Bladder microvascular endothelial cell (primary cell): ENCODE results near the gene NCR1. TPM values are rescaled to one million over a fixed set of nuclear protein-coding genes. Genes with fewer than 3 reads are reported as not detected.

ENCODE experiments used
- total RNA-seq: library from RNA; depleted of rRNA; stranded (reverse); fragments of >200 nt; gene quantifications from 2 replicates; pipeline ENCODE4 v1.2.3, GENCODE V29; 2014

NCR1 gene
- not detected in 2 replicates for total RNA-seq

GRCh38 chr19:54905803-54906511 is at the start of gene NCR1:
NCR1 (plus strand) TSS chr19:54906148; CDS start chr19:54906188, 40 bp downstream.

GRCh38 chr19:54873990-54874389 is 32.0 kb upstream of the NCR1 start, which contains the start of gene FCAR:
FCAR (plus strand) TSS chr19:54874235; CDS start chr19:54874290, 55 bp downstream.

GRCh38 chr19:54947381-54947780 is 41.4 kb downstream of the NCR1 start, which contains the start of gene NLRP7:
NLRP7 (minus strand) TSS chr19:54947530.

Other genes starting within 250 kb of the NCR1 start
- gene LILRB4, start 243.2 kb upstream of the NCR1 start, total RNA-seq: not detected in 2 replicates
- gene KIR3DL3, start 181.7 kb upstream of the NCR1 start, total RNA-seq: not detected in 2 replicates
- gene KIR2DL3, start 167.6 kb upstream of the NCR1 start, total RNA-seq: not detected in 2 replicates
- gene KIR2DL1, start 136.4 kb upstream of the NCR1 start, total RNA-seq: not detected in 2 replicates
- gene KIR2DL4, start 102.5 kb upstream of the NCR1 start, total RNA-seq: not detected in 2 replicates
- not detected in 2 replicates for gene KIR3DL1, start 89.7 kb upstream of the NCR1 start, total RNA-seq
- not detected in 2 replicates for gene KIR2DS4, start 73.5 kb upstream of the NCR1 start, total RNA-seq
- not detected in 2 replicates for gene KIR3DL2, start 55.7 kb upstream of the NCR1 start, total RNA-seq
- gene FCAR, start 31.9 kb upstream of the NCR1 start, total RNA-seq: not detected in 2 replicates
- not detected in 2 replicates for gene NLRP7, start 41.4 kb downstream of the NCR1 start, total RNA-seq
- 0.65 and 12.2 TPM in 2 replicates for gene NLRP2, start 60.2 kb downstream of the NCR1 start, total RNA-seq
- gene GP6, start 132.1 kb downstream of the NCR1 start, total RNA-seq: not detected in 2 replicates
- 11.0 and 17.6 TPM in 2 replicates for gene RDH13, start 157.0 kb downstream of the NCR1 start, total RNA-seq
- gene EPS8L1, start 169.7 kb downstream of the NCR1 start, total RNA-seq: 7.9 and 12.4 TPM in 2 replicates
- gene PPP1R12C, start 211.5 kb downstream of the NCR1 start, total RNA-seq: 34.8 and 39.8 TPM in 2 replicates
- gene TNNT1, start 243.1 kb downstream of the NCR1 start, total RNA-seq: 1.4 and 4.7 TPM in 2 replicates